ENCODE measurements around the gene ZNF597.

Gene ZNF597

DNA sequence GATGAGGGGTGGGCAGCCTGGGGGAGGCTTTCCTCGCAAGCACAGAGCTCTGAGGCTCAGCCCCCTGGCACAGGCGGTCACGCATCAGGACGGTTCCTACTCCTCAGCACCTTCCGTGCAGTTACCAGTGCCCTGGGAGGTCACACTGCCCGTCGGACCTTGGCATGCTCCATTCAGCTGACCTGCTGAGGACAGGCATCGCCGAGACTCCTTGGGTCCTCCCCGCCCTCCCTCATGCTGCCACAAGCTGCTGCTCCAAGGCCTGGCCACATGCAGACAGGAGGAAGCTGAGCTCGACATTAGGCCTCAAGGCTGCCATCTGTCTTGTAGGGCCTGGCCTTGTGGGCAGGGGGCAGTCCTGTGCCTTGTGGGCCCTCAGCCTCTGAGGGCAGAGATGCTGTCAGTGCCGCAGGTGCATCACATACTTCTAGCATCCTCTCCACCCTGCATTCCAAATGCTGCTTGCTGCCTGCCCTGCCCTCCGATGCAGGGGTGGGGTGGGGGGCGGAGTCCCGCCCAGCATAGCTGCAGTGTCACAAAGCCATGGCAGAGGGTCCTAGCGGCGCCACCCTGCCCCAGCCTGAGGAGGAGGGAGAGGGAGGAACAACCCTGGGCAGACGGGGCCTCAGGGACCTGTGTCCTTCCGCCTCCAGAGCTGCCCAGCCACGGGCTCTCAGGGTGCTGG lies 42.7 kb upstream of the ZNF597 start:
- H4K20me1 ChIP-seq (ENCODE audit: insufficient read depth, low read length): no peaks in the 10 kb centered on the region
- H3K9me2 ChIP-seq (replicated peaks; ENCODE audit: insufficient read depth, low read length): no peaks in the 10 kb centered on the region
- H3K27me3 ChIP-seq (replicated peaks; ENCODE audit: insufficient read depth, low read length): no peaks in the 10 kb centered on the region
- no peaks in the 10 kb centered on the region for H3F3A ChIP-seq (ENCODE audit: insufficient read depth, low read length)
- no peaks in the 10 kb centered on the region for H3K4me1 ChIP-seq (ENCODE audit: low read length)
- 0 out of 2 replicates have a peak, but pooled peaks cover 3% of the 10 kb centered on the region for H3K36me3 ChIP-seq (replicated peaks; ENCODE audit: insufficient read depth, low read length)
- TF ChIP-seq EZH2 (optimal IDR thresholded peaks at IDR 0.05; ENCODE audit: low read depth, low read length): no peak
- TF ChIP-seq EZH2phosphoT487 (IDR thresholded peaks at IDR 0.05; ENCODE audit: low read length): no peak
- TF ChIP-seq, protein P1, sequence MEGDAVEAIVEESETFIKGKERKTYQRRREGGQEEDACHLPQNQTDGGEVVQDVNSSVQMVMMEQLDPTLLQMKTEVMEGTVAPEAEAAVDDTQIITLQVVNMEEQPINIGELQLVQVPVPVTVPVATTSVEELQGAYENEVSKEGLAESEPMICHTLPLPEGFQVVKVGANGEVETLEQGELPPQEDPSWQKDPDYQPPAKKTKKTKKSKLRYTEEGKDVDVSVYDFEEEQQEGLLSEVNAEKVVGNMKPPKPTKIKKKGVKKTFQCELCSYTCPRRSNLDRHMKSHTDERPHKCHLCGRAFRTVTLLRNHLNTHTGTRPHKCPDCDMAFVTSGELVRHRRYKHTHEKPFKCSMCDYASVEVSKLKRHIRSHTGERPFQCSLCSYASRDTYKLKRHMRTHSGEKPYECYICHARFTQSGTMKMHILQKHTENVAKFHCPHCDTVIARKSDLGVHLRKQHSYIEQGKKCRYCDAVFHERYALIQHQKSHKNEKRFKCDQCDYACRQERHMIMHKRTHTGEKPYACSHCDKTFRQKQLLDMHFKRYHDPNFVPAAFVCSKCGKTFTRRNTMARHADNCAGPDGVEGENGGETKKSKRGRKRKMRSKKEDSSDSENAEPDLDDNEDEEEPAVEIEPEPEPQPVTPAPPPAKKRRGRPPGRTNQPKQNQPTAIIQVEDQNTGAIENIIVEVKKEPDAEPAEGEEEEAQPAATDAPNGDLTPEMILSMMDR (IDR thresholded peaks at IDR 0.05; ENCODE audit: low read length): no peak
- H3K27ac ChIP-seq (ENCODE audit: low read length): no peak overlapping the region
- no peak for DNase-seq
- H3K9ac ChIP-seq (ENCODE audit: low read length): no peak overlapping the region
- H3K4me2 ChIP-seq (ENCODE audit: low read depth, low read length): no peak overlapping the region
- H2AFZ ChIP-seq (ENCODE audit: low read length): no peak overlapping the region
- no peak overlapping the region for H3K4me3 ChIP-seq (ENCODE audit: low read length)
- H3K79me2 ChIP-seq (ENCODE audit: low read length): 0 out of 2 replicates have a peak, but pooled peaks cover 2% of the 10 kb centered on the region
- no peaks in the 10 kb centered on the region for H3K9me3 ChIP-seq (replicated peaks; ENCODE audit: insufficient read depth, low read length)

DNA sequence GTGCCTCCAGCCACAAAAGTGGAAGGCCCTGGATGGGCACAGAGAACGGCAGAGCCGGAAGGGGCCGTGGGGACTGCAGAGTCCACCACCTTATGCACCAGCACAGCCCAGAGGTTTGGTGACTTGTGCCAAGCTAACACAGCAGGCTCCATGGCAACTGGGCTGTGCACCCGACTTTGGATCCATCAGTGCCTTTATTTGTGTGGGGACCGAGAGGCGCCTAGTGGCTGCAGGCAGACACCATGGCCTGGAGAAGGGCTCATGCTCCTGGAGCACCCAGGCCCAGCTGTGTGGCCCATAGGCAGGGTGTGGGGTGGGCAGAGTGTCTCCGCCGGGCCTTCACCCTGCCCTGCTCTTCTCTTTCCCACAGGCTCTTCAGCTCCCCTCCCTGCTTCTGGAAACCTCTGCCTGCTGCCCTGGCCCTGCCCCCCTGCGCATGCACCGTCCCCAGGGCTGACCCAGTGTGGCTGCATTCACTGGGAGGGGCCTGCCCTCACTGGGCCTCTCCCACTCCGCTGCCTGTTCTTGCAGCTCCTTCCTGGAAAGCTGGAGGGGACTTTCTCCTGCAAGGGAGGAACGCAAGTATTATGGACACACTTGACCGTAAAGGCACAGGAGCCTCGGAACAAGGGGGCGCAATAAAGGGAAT lies 41.9 kb upstream of the ZNF597 start:
- Histone ChIP-seq H3K27me3 (replicated peaks; ENCODE audit: insufficient read depth, low read length) (no peaks in the 10 kb centered on the region), H3K9me3 (replicated peaks; ENCODE audit: insufficient read depth, low read length) (no peaks in the 10 kb centered on the region), H3K9me2 (replicated peaks; ENCODE audit: insufficient read depth, low read length) (no peaks in the 10 kb centered on the region), H3K4me3 (ENCODE audit: low read length) (no peak overlapping the region), H3K9ac (ENCODE audit: low read length) (no peak overlapping the region), H2AFZ (ENCODE audit: low read length) (no peak overlapping the region), H3K4me1 (ENCODE audit: low read length) (no peaks in the 10 kb centered on the region), H3K79me2 (ENCODE audit: low read length) (0 out of 2 replicates have a peak, but pooled peaks cover 4% of the 10 kb centered on the region), H4K20me1 (ENCODE audit: insufficient read depth, low read length) (no peaks in the 10 kb centered on the region), H3F3A (ENCODE audit: insufficient read depth, low read length) (no peaks in the 10 kb centered on the region), H3K4me2 (ENCODE audit: low read depth, low read length) (no peak overlapping the region), H3K36me3 (replicated peaks; ENCODE audit: insufficient read depth, low read length) (0 out of 2 replicates have a peak, but pooled peaks cover 3% of the 10 kb centered on the region), H3K27ac (ENCODE audit: low read length) (no peak overlapping the region)
- TF ChIP-seq, protein P1 (IDR thresholded peaks at IDR 0.05; ENCODE audit: low read length): no peak
- TF ChIP-seq EZH2 (optimal IDR thresholded peaks at IDR 0.05; ENCODE audit: low read depth, low read length) (no peak), EZH2phosphoT487 (IDR thresholded peaks at IDR 0.05; ENCODE audit: low read length) (no peak)
- no peak for DNase-seq

DNA sequence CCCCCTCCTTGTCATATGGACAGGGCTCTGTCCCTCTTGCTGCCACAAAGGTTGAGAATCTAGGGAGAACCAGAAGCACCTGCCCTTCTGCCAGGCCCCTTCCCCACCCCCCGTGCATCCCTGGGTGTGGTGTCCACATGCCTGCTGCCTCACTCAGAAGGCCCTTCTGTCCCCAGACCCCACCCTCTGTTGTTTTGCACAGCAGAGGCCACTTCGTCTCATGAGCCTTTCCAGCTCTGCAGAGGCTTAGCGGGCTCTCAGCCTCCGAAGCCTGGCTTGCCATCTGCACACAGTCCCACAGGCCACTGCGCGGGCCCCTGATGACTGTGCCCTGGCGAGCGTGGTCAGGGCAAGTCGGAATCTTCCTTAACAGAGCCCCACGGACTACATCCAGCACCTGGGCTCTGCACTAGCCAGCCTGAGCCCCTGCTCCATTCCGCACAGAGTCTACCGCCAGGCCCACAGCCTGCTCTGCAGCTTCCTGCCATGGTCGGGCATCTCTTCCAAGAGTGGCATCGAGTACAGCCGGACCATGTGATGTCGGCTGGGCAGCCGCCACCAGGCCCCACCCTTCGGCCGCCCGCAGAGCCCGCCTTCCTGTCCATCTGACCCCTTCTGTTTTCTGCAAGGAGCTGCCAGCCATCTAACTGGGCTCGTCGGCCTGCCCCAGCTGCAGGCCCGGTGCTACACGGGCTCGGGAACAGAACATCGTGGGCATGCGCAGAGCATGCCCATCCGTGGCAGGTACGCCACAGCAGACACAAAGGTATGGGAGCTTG lies 41.2 kb upstream of the ZNF597 start:
- H3K36me3 ChIP-seq (replicated peaks; ENCODE audit: insufficient read depth, low read length): 0 out of 2 replicates have a peak, but pooled peaks cover 3% of the 10 kb centered on the region
- no peaks in the 10 kb centered on the region for H4K20me1 ChIP-seq (ENCODE audit: insufficient read depth, low read length)
- H3K9me3 ChIP-seq (replicated peaks; ENCODE audit: insufficient read depth, low read length): no peaks in the 10 kb centered on the region

More for the DNA sequence above, 41.2 kb upstream of the ZNF597 start:
- Histone ChIP-seq H3K9me2 (replicated peaks; ENCODE audit: insufficient read depth, low read length) (no peaks in the 10 kb centered on the region), H3K9ac (ENCODE audit: low read length) (no peak overlapping the region), H3K4me1 (ENCODE audit: low read length) (no peaks in the 10 kb centered on the region), H3K4me3 (ENCODE audit: low read length) (no peak overlapping the region), H3K27ac (ENCODE audit: low read length) (no peak overlapping the region), H3F3A (ENCODE audit: insufficient read depth, low read length) (no peaks in the 10 kb centered on the region), H3K4me2 (ENCODE audit: low read depth, low read length) (no peak overlapping the region), H3K79me2 (ENCODE audit: low read length) (0 out of 2 replicates have a peak, but pooled peaks cover 4% of the 10 kb centered on the region), H3K27me3 (replicated peaks; ENCODE audit: insufficient read depth, low read length) (no peaks in the 10 kb centered on the region), H2AFZ (ENCODE audit: low read length) (no peak overlapping the region)
- TF ChIP-seq EZH2 (optimal IDR thresholded peaks at IDR 0.05; ENCODE audit: low read depth, low read length): no peak
- TF ChIP-seq, protein P1 (IDR thresholded peaks at IDR 0.05; ENCODE audit: low read length): no peak
- TF ChIP-seq EZH2phosphoT487 (IDR thresholded peaks at IDR 0.05; ENCODE audit: low read length): no peak
- DNase-seq: no peak
